ENCODE data around the gene ABHD12.
"Not testable (repeated sequence)": the region's sequence is repeated elsewhere in the genome, so short reads cannot be mapped to it uniquely, and the experiment has no call there.

ABHD12 gene

DNA sequence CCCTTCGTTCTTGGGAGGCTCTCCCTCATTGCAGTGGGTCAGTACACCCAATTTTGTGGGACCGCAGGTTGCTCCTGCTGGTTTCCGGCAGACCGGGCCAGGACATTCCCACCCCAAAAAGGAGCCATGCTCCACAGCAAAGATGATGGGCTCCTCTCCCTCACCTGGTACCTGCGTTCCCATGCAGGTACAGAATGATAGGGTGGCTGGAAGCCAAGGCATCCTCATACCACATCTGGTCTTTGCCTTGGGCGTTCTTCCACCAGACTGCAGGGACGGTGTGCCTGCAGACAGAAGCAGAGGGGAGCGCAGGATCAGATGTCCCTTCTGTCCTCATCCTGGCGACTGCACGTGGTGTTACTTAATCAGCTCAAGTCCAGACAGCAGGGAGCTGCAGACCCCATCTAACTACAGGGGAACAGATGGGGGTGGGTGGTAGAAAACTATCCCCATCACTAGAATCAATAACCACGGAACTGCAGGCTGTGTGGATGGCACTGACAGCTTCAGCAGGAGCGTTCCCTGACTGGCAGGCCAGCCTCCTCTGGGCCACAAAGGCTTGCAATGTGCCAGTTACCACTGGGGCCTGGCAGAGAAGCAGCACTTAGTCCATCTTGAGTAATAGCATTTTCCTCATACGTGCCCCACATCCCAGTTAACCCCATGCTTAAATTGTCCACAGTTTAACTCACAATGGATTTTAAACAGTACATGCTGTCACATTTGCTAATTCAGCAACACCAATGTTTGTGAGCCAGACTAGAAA lies 70.4 kb downstream of the ABHD12 start:
- peak in 1 of 3 experiments; percentile 51 for DNase-seq

DNA sequence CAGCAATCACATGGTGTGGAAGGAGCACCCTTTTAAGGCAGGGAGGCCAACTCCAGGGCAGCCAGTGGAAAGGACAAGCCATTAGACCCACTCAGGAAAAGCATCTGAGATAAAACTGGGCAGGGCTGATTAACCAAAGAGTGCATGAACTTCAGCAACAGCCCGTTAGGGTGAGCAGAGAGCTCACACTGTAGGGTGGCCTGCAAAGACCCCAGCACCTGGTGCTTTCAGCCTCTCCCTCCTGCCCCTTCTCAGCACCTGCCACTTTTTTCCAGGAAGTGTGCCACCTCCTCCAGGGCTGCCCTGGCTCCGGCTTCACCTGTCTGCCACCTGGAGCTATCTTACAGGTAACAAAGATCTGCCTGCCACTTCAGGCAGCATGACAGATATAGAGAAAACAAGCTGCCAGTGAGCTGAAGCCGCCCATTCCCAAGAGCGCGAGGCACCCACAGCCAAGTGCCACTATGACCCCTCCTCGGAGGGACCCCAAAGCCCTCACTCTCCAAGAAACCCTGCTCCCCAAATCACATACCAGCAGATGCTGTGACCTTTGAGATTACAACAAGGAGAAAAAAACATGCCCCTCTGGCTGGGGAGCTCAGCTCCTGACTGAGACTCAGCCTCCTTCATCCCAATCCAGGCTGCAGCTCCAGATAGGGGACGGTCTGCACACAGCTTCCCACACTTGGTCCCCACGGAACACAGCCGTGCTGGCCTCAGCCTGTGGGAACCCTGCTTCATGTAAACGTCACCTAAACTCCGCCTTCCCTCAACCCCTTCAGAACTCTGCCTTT lies 71.2 kb downstream of the ABHD12 start:
- peak; percentile 66 to 88 (median 77) for DNase-seq

DNA sequence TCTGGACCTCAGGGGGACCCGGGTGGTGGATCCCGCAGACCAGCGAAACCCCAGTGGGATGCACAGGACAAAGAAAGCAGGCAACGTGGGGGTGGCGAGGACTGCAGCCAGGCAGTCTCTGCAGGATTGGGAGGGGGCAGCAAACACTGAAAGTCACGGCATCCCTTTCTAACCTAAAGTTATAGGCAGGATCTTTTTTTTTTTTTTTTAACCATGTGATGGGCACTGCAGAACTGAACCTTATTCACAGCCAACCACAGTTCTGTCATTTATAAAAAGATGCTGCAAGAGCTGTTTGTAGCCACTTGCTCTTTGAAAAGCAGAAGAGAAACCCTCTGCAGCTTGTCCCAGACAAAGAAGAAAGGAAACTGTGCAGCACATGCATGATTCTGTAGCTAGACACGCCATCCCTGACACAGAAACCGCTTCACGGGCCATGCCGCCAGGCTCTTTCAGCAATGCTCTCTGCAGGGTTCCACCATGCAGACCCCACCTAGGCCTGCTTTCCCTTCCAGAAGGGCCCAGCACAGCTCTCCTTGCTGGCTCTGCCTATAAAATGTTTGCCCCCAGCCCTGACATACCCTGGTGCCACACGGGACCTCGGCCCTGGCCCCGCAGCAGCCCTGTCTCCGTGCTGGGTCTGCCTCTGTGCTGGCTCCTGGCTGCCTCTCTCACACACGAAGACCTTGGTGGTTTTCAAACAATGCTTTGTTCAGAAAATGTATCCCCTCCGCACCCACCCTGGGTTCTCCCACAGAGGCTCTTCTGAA lies 72.0 kb downstream of the ABHD12 start:
- DNase-seq: peak in 1 of 3 experiments; percentile 36

DNA sequence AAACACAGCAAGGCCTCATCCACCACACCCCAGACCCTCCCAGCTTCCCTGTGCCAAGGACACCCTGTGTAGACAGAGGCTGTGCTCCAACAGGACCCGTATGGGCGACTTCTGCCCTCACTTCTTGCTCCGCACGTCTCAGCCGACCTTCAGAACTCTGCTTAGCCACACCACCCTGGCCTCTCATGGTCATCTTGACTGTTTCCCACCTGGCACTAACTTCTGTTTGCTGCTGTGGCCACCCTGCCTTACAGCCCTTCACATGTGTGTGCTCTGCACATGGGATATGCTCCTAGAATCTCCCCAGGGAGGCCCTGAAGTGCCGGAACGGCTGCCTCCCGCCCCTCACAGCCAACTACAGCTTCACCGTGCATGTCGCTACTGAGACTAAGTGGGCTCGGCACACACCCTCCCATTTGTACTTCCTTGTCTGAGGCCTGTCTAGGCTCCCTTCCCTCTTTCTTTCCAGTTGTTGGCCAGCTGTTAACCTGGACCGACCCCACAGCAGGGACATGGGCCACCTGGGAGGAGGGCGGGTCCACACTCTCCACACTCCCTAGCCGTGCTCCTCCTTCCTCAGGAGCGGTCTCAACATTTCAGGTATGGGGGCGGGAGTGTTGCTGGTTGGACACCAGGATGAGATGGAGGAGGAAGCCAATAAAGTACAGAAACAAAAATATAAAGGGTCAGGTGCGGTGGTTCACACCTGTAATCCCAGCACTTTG lies 73.1 kb downstream of the ABHD12 start:
- peak in 1 of 3 experiments; percentile 54 for DNase-seq

DNA sequence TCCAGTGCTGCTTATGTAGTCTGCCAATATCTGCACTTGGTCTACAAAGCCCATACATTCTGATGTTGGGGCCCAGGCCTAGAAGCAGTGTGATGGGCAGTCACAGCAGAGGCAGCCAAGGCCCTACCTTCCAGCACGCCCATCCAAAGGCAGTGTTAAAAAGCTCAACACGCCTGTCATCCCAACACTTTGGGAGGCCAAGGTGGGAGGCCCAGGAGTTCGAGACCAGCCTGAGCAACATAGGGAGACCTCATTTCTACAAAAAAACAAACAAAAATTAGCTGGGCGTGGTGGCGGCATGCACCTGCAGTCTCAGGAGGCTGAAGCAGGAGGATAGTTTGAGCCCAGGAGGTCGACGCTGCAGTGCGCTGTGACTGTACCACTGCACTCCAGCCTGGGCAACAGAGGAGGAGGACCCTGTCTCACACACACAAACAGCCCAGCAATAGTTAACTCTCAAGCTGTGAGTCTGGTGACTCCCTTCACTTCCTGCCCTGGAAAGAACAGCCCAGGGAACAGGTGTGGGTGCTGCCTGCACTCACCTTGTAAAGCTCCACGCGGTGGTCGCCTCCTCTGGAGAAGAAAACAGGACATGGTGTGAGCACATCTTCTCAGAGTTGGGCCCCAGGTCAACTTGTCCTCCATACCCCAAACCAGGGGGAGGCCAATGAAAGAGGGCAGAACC lies 74.0 kb downstream of the ABHD12 start:
- DNase-seq: no peak

DNA sequence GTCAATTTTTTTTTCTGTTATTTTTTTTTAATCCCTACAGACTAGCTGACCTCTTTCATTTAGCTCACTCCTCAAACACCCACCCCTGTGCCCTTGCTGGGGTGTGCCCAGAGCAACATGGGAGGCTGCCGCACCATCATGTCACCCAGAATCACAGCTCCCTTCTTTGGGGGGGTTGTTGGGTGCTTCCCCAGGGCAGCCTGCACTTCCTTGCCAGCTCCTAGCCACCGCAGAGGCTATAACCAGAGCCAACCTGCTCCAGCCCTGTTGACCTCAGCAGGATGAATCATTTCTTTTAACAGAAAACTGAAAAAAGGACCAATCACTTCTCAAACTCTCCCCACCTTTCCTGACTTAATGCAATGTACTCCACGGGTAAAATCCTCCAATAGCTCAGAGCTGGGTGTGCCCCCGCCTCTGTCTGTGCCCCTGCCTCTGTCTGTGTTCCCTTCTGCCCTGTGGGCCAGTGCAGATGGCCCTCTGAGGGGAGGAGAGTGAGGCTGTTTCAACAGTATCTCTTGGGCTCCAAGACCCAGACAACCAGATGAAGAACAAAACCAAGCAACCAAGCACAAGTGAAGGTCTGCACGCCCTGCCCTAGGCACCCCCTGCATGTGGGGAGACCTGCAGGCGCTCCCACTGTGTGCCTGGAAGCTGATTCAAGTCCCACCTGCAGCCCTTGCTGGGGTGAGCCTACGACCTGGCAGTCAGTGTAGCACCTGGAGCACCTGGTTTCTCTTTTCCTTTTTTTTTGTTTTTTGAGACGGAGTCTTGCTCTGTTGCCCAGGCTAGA lies 75.0 kb downstream of the ABHD12 start:
- DNase-seq: no peak

DNA sequence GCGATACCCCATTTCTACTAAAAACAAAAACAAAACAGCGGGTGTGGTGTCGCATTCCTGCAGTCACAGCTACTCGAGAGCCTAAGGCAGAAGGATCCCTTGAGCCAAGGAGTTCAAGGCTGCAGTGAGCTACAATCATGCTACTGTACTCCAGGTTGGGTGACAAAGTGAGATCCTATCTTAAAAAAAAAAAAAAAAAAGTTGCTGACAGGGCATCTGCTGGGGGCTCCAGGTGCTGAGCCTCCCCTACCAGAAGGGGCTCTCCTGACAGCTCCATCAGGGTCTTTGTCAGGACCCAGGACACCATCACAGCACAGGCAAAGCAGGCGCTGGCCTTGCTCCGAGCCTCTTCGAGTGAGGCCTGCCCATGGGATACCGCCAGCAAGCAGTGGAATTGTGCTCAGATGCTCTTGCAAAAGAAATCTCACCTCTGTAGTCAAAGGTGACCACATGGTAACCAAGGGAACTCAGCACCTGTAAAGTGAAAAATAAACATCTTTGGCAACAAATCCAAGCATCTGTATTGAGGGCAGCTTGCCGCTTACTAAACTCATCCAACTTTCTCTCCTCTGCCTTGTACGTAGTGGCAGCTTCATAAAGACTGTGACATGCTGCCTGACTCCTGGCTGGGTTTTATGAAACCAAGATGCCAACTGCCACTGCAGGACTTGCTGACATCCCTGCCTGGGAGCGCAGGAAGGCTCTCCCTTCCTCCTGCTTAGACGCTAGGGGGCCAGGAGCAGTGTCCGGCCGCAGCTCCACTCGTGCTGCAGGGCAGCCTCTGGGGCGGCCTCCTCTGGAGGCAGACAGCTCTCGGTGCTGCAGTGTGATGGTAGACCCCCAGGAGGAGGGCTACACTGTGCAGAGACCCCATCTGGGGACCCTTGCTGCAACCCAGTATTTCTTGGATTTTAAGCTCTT lies 75.9 kb downstream of the ABHD12 start:
- no peak for DNase-seq

DNA sequence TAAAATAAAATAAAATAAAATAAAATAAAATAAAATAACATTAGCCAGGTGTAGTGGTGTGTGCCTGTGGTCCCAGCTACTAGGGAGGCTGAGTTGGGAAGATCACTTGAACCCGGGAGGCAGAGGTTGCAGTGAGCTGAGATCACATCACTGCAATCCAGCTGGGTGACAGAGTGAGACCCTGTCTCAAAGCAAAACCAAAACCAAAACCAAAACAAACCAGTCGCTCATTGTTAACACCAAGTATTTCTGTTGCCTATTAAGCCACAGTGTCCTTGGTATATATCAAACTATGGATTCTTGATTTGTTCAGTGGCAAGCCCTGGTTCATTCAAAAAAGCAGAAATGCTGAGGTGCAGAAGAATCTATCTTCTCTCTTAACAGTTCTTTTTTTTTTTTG lies 77.0 kb downstream of the ABHD12 start:
- DNase-seq: no peak

DNA sequence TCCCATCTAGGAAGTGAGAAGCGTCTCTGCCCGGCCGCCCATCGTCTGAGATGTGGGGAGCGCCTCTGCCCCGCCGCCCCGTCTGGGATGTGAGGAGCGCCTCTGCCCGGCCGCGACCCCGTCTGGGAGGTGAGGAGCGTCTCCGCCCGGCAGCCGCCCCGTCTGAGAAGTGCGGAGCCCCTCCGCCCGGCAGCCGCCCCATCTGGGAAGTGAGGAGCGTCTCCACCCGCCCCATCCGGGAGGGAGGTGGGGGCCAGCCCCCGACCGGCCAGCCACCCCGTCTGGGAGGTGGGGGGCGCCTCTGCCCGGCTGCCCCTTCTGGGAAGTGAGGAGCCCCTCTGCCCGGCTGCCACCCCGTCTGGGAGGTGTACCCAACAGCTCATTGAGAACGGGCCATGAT lies 77.9 kb downstream of the ABHD12 start:
- DNase-seq: not testable (repeated sequence)

DNA sequence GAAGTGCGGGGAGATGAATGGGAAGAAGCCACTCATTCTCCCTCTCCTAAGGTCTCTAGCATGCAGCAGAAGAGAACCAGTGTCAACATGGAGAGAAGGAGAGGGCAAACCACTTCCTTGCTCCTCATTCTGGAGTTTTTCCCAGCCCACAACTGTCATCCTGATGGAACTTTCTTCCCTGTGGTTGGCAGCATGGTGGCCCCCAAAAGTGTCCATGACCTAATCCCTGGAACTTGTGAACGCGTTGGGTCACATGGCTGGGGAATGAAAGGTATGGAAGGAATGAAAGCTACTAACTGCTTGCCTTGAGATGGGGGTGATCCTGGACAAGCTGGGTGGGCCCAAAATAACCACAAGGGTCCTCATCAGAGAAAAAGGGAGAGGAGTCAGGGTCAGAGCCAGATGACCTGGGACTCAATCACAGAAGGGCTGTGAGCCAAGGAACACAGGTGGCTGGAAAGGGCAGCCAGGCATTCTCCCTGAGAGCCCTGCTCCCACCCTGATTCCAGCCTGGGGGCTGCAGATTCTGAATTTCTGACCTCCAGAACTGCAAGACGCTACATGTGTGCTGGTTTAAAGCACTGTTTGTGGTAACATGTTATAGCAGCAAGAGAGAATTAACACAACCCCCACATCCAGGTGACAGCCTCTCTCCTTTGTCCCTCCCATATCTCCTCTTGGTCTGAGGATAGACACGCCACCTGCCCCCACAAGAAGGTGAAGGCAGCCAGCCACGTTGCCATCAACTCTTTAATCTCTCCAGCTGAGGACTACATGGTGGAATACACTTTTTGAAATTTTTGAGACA lies 79.5 kb downstream of the ABHD12 start:
- DNase-seq: no peak

DNA sequence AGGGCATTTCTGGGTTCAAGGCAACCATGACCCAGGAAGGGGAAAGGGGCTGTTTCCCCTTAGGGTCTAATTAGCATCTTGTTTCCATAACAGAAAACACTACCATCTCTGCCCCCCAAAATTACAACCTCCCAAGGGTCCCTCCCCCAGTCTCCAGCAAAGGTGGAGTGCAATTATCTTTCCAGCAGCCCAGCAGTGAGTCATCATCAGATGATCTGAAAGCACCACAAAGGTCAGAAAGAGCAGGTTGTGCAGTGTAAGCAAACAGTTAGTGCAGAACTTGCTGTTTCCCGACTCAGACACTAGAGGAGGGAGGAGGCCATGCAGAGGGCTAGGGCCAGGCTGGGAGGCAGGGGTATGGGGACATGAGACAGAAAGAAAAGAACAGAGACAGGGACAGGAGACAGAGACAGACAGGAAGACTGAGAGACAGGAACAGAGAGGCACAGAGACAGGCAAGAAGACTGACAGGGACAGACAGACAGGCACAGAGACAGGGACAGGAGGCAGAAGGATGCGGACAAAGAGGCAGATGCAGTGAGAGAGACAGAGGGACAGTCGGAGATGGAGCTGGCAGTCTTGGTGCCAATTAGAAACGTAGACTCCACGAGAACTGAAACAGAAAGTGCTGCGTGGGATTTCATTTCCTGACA lies 80.2 kb downstream of the ABHD12 start:
- DNase-seq: peak; percentile 5 to 76 (median 49)

DNA sequence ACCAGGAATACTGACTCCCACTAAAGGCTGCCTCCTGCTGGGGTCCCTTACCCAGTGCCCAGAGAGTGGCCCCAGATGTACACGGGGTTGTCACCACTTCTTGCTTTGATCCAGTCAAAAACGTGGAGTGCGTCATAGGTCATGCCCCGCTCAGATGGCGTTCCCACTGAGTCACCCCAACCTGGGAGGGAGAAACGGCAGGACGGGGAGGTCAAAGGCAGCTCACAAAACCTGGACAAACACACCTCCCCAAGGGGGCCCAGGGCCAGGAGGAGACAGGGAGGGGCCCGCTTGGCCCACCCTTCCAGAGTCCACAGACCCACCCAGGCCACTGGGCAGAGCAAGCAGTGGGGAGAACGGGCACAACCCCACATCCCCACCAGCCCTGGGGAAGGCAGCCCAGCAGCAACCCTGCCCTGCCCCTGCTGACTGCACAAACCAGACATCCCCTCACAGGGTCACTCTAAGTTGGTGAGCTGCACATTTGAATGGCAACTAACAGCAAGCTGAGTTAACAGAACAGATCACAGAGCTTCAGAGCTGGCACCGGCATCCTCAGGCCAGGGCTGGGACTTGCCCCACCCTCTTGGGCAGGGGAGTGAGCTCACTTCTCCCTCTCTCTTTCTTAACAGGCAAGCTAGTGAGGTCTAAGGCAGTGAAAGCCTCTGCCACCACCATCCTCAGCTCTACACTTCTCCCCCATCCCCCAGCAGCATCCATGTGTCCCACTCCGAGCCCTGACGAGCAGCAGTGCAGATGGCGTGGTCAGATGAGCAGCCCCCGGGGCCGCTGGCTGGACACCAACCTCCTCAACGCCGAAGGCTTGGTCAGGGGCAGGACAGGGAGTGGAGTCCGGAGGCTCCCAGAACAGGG lies 81.0 kb downstream of the ABHD12 start:
- DNase-seq: peak in 1 of 3 experiments; percentile 45

DNA sequence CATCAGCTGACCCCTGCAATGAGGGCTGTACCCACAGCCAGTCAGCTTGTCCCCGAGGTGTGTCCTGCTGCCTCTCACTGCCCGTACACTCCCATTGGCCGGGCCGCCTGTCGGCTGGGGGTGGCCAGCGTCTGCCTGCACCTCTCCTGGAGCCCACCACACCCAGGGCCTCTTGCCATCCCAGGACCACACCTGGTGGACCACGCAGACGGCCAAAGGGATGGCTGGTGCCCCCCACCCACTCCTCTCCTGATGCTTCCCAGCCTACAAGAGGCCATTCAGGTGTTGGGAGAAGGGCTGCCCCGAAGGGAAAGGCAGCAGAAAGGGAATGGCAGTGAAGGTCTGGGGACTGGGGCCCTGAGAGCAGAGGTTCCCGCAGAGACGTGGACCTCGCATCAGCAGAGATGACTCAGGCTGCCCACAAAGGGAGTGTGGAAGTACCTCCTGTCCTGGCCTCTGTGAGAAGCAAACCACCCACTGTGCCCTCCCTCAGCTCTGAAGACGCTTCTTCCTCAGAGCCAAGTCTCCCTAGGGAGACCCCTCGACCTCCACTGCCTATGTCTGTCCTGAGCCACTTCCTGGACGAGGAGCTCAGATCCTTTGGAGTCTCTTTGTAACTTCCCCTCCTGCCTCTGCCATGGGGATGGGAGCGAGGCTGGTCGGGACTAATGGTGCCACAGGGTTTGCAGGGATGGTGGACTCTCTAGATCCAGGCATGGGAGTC lies 81.8 kb downstream of the ABHD12 start:
- DNase-seq: no peak

DNA sequence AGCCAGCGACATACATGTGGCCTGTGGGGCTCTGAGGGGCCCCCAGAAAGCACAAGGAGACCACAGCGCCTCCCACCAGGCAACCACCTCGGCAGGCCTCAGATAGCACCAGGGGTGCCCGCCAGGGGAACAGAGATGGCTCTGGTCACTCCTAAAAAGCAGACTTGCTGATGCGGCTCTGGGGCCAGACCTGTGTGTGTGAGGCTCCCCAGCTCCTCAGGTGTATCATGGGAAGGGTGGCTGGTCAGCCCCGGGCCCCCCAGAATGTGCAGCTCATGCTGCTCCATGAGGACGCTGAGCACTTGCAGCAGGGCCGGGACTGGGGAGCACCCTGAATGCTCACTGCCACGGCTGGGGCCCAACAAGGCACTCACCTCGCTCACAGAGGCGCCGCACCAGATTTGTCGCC lies 82.5 kb downstream of the ABHD12 start:
- DNase-seq: no peak

DNA sequence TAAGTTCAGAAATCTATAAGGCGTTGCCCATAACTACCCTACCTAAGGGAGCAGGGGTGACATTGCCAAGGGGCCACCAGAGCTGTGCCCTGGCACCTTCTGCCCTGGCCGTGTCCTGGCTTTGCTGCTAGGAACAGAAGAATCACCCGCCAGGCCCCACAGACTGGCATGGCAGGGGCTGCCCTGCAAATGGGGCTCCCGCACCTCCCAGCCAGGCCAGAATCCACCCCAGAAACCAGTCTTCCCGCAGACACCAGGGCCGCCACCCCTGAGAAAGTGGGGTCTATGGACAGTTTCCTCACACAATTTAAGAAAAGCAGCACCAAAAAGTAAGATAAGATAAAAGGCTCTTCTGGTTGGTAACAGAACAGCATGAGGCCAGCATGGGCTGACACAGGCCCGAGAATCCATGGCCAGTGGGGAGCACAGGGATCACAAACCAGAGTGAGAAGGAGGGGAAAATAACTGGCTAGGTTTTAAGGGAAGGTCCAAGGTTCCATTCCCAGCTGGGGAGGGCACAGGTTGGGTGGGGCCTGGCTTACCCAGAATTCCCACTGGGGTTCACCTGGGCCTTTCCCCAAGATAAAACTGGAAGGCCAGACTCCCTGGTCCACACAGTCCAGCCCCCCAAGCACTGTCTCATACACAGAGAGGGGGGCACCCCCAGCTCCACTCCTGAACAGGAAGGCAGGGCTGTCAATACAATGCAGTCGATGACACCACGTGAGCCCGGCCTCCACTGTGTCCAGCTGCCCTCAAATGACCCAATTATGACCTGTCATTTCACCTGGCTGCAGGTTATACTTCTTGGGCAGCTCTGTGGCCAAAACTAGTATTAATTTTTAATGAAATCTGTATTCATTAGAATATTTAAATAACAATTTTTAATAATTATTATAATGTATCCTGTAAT lies 83.4 kb downstream of the ABHD12 start:
- DNase-seq: no peak

DNA sequence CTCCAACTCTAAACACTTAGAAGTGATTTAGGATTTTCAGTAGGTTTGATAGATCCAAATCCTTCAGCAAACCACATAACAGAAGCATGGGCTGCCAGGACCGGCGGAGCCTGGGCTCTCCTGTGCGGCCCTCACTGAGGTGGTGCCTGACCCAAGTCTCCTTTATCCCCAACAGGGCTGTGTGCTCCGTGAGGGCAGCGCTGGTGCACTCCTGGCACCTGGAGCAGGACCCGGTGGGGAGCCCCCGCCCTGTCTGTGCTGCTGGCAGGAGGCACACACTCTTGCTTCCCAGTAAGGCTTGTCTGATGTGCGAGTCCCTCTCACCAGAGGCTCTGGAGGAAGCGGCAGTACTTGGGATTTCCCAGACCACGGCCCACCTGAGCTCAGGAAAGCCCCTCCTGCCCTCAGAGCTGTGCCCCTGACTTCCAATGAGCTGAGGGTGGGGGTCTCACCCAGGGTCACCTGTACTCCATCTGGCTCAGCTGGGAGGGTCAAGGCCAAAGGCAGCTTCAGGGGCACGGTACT lies 86.5 kb downstream of the ABHD12 start:
- DNase-seq: no peak

Data from NCI-H1417 (cell line).